ENCODE data around the gene SBNO2. TPM values are rescaled to one million over a fixed set of nuclear protein-coding genes. Genes with fewer than 3 reads are reported as not detected.

Gene SBNO2
- total and polyA plus RNA-seq, 2 donors (not counting 1 experiment from before 2014, with no cell fraction given): 42.8 to 83.3 TPM

- Histone ChIP-seq H2AFZ (ENCODE audit: insufficient read depth, low read depth, low read length, poor library complexity, severe bottlenecking) (peak overlapping the region; percentile 42), H3K4me1 (ENCODE audit: control insufficient read depth in 2 of 2, insufficient read depth in 2 of 2, low read length in 2 of 2) (peaks cover 30 to 44% of the 10 kb centered on the region in 2 donors), H3K27ac (ENCODE audit: low read length in 2 of 2) (no peak overlapping the region), H3K79me2 (ENCODE audit: control insufficient read depth, insufficient read depth, low read length) (peaks cover 25% of the 10 kb centered on the region), H3K4me3 (ENCODE audit: control extremely low read depth in 1 of 5, extremely low read depth in 1 of 5, insufficient read depth in 1 of 5, low read depth in 2 of 5, low read length in 4 of 5) (no peak overlapping the region), H3K9me3 (ENCODE audit: control extremely low read depth in 1 of 3, control insufficient read depth in 2 of 3, insufficient read depth in 1 of 3, low read length in 2 of 3) (peaks cover 0 to 36% (median 0%) of the 10 kb centered on the region in 3 donors), H4K20me1 (ENCODE audit: control insufficient read depth, insufficient read depth, low read length, poor library complexity, severe bottlenecking) (peaks cover 45% of the 10 kb centered on the region), H3K27me3 (replicated peaks in 1 of 4; ENCODE audit: control extremely low read depth in 1 of 4, control insufficient read depth in 3 of 4, insufficient read depth in 4 of 4, low read length in 3 of 4) (no peaks in the 10 kb centered on the region), H3K36me3 (replicated peaks in 1 of 2; ENCODE audit: control extremely low read depth in 1 of 2, control insufficient read depth in 1 of 2, extremely low read depth in 1 of 2, insufficient read depth in 2 of 2, low read length in 1 of 2) (peaks cover 0 to 20% of the 10 kb centered on the region in 2 experiments), H3K9ac (ENCODE audit: low read length) (no peak overlapping the region), H3K4me2 (replicated peaks; ENCODE audit: low read depth, low read length, poor library complexity, severe bottlenecking) (peak overlapping the region; percentile 91)
- H3K4me1 Mint-ChIP-seq: peaks cover 29% of the 10 kb centered on the region
- ChIA-PET CTCF (interaction anchor here (0.6 to 5.2 kb wide), 24 partner anchors 10 to 201 kb away, joined by 3 to 56 read pairs (median 6); partner anchors contain the start of genes ABCA7, POLR2E and RNU6-2), POLR2A (interaction anchor here (0.5 to 6.3 kb wide), 14 partner anchors 12 to 205 kb away, joined by 3 to 97 read pairs (median 3); partner anchors contain the start of genes ABCA7, CIRBP, CNN2 and GPX4)
- intact Hi-C loops (cut with micrococcal nuclease): loop anchor here (10.0 kb wide), 1 partner anchor 139 kb away; the partner anchor contains the start of gene ARID3A
- 99% methylated on average over 33 of the region's 37 CpGs for WGBS (ENCODE audit: insufficient coverage)
- peak overlapping the region; percentile 32 for H3K4me3 Mint-ChIP-seq
- no peaks in the 10 kb centered on the region for H3K9me3 Mint-ChIP-seq (ENCODE audit: insufficient read depth)
- ATAC-seq (ENCODE audit: low read depth): no peak
- TF ChIP-seq CTCF (IDR thresholded peaks at IDR 0.05) (no peak), EZH2 (IDR thresholded peaks at IDR 0.05; ENCODE audit: borderline replicate concordance, insufficient read depth, low read depth, low read length, poor library complexity, severe bottlenecking) (no peak)
- peak overlapping the region; percentile 32 for H3K27ac Mint-ChIP-seq
- no peak for DNase-seq
- H3K27me3 Mint-ChIP-seq: no peaks in the 10 kb centered on the region
These were observed 110.0 kb downstream of the SBNO2 start for GRCh38 chr19:1063909-1064660.
